H1 (cell line): ENCODE results near the gene SLC30A3.

Experiments
- CTCF ChIP-seq, 3 experiments: IDR thresholded peaks; 1 replicate in 2 of 3; 2 replicates in 1 of 3; pipeline versions ENCODE4 v1.5.1 to v1.6.1; 2011; ENCODE audit warnings: low read length in 3 of 3, mild to moderate bottlenecking in 3 of 3, inconsistent platforms in 2 of 3, low read depth in 1 of 3, moderate library complexity in 1 of 3; ENCODE audit not compliant: insufficient read depth in 1 of 3; ENCODE audit errors: control extremely low read depth in 1 of 3
- EGR1 ChIP-seq: IDR thresholded peaks from 2 replicates; pipeline ENCODE4 v1.6.1; 2011; ENCODE audit warnings: low read depth, low read length, borderline replicate concordance
- EZH2 ChIP-seq: fragments of 200-600 bp; sonication (generic); IDR thresholded peaks from 2 replicates; pipeline ENCODE4 v1.7.1; 2012; ENCODE audit warnings: low read depth, mild to moderate bottlenecking, moderate library complexity, low read length, inconsistent platforms; ENCODE audit not compliant: severe bottlenecking
- GABPA ChIP-seq: IDR thresholded peaks from 2 replicates; pipeline ENCODE4 v1.6.1; 2011; ENCODE audit warnings: mild to moderate bottlenecking, low read length, moderate library complexity, borderline replicate concordance; ENCODE audit not compliant: insufficient read depth
- POLR2A ChIP-seq, 2 experiments: IDR thresholded peaks; 1 replicate in 1 of 2; 2 replicates in 1 of 2; pipeline ENCODE4 v1.6.1; 2011; ENCODE audit warnings: low read depth in 2 of 2, low read length in 2 of 2, mild to moderate bottlenecking in 2 of 2; ENCODE audit errors: control extremely low read depth in 1 of 2

DNA sequence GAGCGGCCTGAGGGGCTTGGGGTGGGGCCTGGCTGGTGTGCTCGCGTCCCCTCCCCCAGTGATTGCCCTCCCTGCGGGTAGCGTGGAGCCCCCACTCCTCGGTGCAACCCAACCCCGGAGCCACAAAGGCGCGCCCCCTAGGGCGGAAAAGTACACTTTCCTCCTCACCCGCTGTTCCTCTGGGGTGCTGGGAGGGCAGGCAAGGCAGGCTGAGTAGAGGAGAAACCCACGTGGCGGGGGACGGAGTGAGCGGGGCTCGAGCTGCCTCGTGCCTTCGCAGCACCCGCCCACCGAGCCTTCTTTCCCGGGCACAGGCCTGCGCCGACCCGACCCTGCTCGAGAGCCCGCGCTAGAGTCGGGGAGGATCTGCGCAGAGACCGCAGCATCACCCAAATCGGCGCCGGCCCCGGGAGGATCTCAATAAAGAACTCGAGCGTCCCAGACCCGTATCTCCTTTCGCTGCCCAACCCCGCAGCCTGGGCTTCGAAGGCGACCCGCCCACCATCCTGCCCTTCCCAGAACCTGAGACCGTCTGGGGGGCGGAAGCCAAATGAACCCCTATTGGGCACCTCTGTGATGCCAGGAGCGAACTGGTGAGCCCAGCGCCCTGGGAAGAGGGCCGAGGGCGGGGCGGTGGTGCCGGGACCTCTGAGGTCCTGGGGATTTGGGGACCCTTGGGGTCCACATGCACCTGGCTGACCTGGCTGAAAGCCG lies 43.9 kb upstream of the SLC30A3 start:
- TF ChIP-seq EZH2, result peak; percentile 62
- TF ChIP-seq CTCF (IDR thresholded peaks at IDR 0.05; ENCODE audit: control extremely low read depth in 1 of 3, insufficient read depth in 1 of 3, low read depth in 1 of 3, low read length in 3 of 3), result no peak
- TF ChIP-seq POLR2A (IDR thresholded peaks at IDR 0.05; ENCODE audit: control extremely low read depth in 1 of 2, low read depth in 2 of 2, low read length in 2 of 2), result no peak
- TF ChIP-seq EGR1, result no peak
- TF ChIP-seq GABPA, result no peak; the same call in 1 of the 2 replicates
